Measurements from ENCODE around the gene AWAT2.

The AWAT2 gene

DNA sequence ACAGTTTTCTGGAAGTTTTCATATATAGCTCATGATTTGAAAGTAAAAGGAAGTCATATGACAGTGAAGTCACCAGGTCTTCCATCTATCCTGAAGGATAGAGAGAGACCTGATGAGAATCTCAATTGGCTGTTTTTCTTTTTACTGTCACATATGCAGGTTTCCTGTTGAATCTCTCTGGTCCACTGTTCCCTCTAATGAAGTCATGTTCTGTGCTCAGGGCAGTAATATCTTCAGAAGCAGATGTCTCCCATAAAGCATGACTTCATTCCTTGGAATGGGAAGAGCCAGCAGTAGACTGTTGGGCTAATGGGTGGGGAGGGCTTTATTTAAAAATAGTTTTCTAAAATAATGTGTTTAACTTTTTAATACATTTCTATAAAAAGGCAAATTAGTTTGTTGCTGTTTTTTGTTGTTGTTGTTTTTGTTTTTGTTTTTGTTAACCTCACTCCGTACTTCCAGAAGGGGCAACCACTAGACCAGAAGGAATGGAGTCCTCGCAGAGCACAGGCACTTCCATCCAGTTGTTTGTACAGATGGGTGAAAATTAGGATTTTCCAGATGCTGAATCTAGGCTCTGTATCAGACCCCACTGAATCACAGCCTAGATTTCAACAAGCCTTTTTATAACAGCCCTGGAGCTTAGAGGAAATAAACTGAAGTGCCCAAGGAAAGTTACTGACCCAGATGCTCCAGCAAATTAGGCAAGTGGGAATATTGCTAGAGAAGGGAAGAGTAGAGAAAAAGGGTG, 54.2 kb downstream of the AWAT2 start:
- DNase-seq: no peak

DNA sequence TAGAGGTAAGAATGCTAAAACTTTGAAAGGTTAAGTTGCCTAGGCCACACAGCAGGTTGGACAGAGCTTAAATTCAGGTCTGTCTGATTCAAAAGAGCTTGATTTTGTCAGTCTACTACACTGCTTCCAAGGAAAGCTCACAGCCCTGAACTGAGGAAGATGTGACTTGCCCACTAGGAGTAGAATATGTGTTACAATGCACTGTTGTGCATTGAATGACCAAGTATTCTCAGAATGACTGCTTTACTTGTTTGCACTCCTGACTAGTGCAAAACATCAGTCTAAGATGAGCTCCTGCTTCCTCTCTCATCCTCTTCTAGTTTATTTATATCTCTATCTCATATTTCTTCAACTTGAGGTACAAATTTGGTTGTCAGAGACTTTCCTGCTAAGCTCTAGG, 56.2 kb downstream of the AWAT2 start:
- no peak for DNase-seq

DNA sequence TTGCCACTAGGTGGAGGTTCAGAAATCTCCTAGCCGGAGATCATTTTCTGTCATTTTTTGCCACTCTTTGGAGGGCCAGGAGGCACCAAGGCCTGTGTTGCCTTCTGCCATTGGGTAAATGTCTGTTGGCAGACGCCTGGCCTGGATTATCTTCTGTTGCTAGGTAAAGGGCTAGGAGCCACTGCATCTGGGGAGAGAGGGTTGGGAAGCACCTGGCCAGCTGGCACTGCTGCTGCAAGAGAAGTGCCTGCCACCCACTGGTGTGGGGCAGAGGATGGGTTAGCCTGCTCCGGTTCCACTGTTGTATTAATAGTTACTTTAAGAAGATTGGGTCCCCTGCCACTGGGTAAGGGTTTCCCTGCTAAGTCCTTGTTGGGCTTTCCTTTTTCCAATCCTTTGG, 58.1 kb downstream of the AWAT2 start:
- DNase-seq: no peak

Data from NCI-H1092 treated with DMSO at 0.1 percent for 48 hours (cell line).